DOHH2 (cell line): ENCODE measurements around the gene SMTNL1.

ENCODE experiments used
- CTCF ChIP-seq: fragments of 200-600 bp; sonication (generic); IDR thresholded peaks from one replicate; pipeline ENCODE4 v1.5.1; 2014; ENCODE audit warnings: antibody characterized with exemption, mild to moderate bottlenecking, low read depth, low read length; ENCODE audit not compliant: poor library complexity, severe bottlenecking
- EZH2phosphoT487 ChIP-seq: fragments of 200-600 bp; sonication (generic); IDR thresholded peaks from 2 replicates; pipeline ENCODE4 v1.6.1; 2017; ENCODE audit warnings: borderline replicate concordance, mild to moderate bottlenecking, antibody characterized with exemption, low read length, moderate library complexity, mixed read lengths

- TF ChIP-seq CTCF = no peak
- TF ChIP-seq EZH2phosphoT487 = no peak
Observed at GRCh38 chr11:57512646-57513451, 24.5 kb upstream of the SMTNL1 start.
